GM23338 (cell line): ENCODE data around the gene CNMD. TPM values are rescaled to one million over a fixed set of nuclear protein-coding genes. Genes with fewer than 3 reads are reported as not detected.

Experiments used
- ATAC-seq: fragments of 200-7000 bp; cut with Tn5 transposase; 3 replicates; pipeline ENCODE4 v1.9.1; 2020
- DNase-seq: peaks from one replicate; pipeline ENCODE4 v3.0.0-alpha.2; 2015; ENCODE audit warnings: low spot score
- H2AFZ ChIP-seq: fragments of 200-600 bp; sonication (generic); 2 replicates; pipeline ENCODE4 v1.8.0; 2016; ENCODE audit warnings: antibody characterized with exemption, mild to moderate bottlenecking, moderate library complexity
- H3F3A ChIP-seq: fragments of 200-600 bp; sonication (generic); replicated peaks from 2 replicates; pipeline ENCODE4 v1.8.0; 2017; ENCODE audit warnings: antibody characterized with exemption, mixed run types, low read depth
- H3K27ac ChIP-seq: fragments of 200-600 bp; sonication (generic); 2 replicates; pipeline ENCODE4 v1.6.1; 2016; ENCODE audit warnings: low read depth
- H3K27me3 ChIP-seq: fragments of 200-600 bp; sonication (generic); 2 replicates; pipeline ENCODE4 v1.8.0; 2016; ENCODE audit warnings: mild to moderate bottlenecking, mixed run types, moderate library complexity; ENCODE audit not compliant: insufficient read depth
- H3K36me3 ChIP-seq: fragments of 200-600 bp; sonication (generic); 2 replicates; pipeline ENCODE4 v1.8.0; 2016; ENCODE audit warnings: mild to moderate bottlenecking; ENCODE audit not compliant: insufficient read depth
- H3K4me1 ChIP-seq: fragments of 200-600 bp; sonication (generic); 2 replicates; pipeline ENCODE4 v1.8.0; 2016; ENCODE audit warnings: mild to moderate bottlenecking, moderate library complexity; ENCODE audit not compliant: insufficient read depth
- H3K4me2 ChIP-seq: fragments of 200-600 bp; sonication (generic); 2 replicates; pipeline ENCODE4 v1.7.1; 2017; ENCODE audit warnings: mixed run types
- H3K4me3 ChIP-seq: fragments of 200-600 bp; sonication (generic); 2 replicates; pipeline ENCODE4 v1.6.1; 2016; ENCODE audit warnings: mixed run types
- H3K79me2 ChIP-seq: fragments of 200-600 bp; sonication (generic); replicated peaks from 2 replicates; pipeline ENCODE4 v1.8.0; 2017; ENCODE audit warnings: mild to moderate bottlenecking; ENCODE audit not compliant: insufficient read depth
- H3K9me2 ChIP-seq: fragments of 200-600 bp; sonication (generic); 2 replicates; pipeline ENCODE4 v1.8.0; 2017; ENCODE audit not compliant: insufficient read depth
- H4K20me1 ChIP-seq: fragments of 200-600 bp; sonication (generic); replicated peaks from 2 replicates; pipeline ENCODE4 v1.8.0; 2017; ENCODE audit warnings: mild to moderate bottlenecking; ENCODE audit not compliant: insufficient read depth
- H3K27ac Mint-ChIP-seq: 2 replicates; pipeline ENCODE4 v1.8.0; 2020; ENCODE audit warnings: inconsistent platforms, mild to moderate bottlenecking, moderate library complexity, mixed read lengths
- H3K27me3 Mint-ChIP-seq: 3 replicates; pipeline ENCODE4 v1.8.0; 2022; ENCODE audit warnings: low read depth, mild to moderate bottlenecking, moderate library complexity, mixed read lengths, inconsistent platforms; ENCODE audit not compliant: insufficient read depth, poor library complexity
- H3K36me3 Mint-ChIP-seq: 3 replicates; pipeline ENCODE4 v1.8.0; 2021; ENCODE audit warnings: low read depth, mild to moderate bottlenecking, inconsistent platforms, moderate library complexity, mixed read lengths
- H3K4me1 Mint-ChIP-seq: 3 replicates; pipeline ENCODE4 v1.8.0; 2020; ENCODE audit warnings: mild to moderate bottlenecking, inconsistent platforms, mixed read lengths
- H3K4me3 Mint-ChIP-seq: 3 replicates; pipeline ENCODE4 v1.8.0; 2021; ENCODE audit warnings: moderate library complexity, mild to moderate bottlenecking, inconsistent platforms, mixed read lengths
- H3K9me3 Mint-ChIP-seq: 3 replicates; pipeline ENCODE4 v1.8.0; 2020; ENCODE audit warnings: moderate library complexity, mild to moderate bottlenecking, inconsistent platforms, mixed read lengths
- CREB1 ChIP-seq: fragments of 250-450 bp; sonication (Bioruptor Pico); IDR thresholded peaks from 2 replicates; pipeline ENCODE4 v1.5.0; 2020; ENCODE audit warnings: low read depth, mild to moderate bottlenecking, moderate library complexity
- CTCF ChIP-seq, 2 experiments: fragments of 200-600 bp in 1 of 2; sonication (generic) in 1 of 2; conservative IDR thresholded peaks; 2 replicates each; pipeline versions ENCODE4 v1.5.1 to v1.6.1; 2016 to 2017; ENCODE audit warnings: antibody characterized with exemption in 2 of 2, low read depth in 2 of 2, mild to moderate bottlenecking in 2 of 2, moderate library complexity in 1 of 2
- NANOG ChIP-seq: IDR thresholded peaks from 2 replicates; pipeline ENCODE4 v1.6.1; 2016; ENCODE audit warnings: antibody characterized with exemption, borderline replicate concordance
- POLR2AphosphoS5 ChIP-seq: IDR thresholded peaks from 2 replicates; pipeline ENCODE4 v1.6.1; 2016; ENCODE audit warnings: antibody characterized with exemption, low read depth
- STAT1 ChIP-seq: IDR thresholded peaks from one replicate; pipeline ENCODE4 v1.6.1; 2016; ENCODE audit warnings: antibody characterized with exemption; ENCODE audit not compliant: unreplicated experiment
- ZNF114 ChIP-seq: fragments of 250-450 bp; sonication (Bioruptor Pico); IDR thresholded peaks from 2 replicates; pipeline ENCODE4 v1.5.0; 2020; ENCODE audit warnings: mild to moderate bottlenecking, moderate library complexity
- ZNF331 ChIP-seq: fragments of 250-450 bp; sonication (Bioruptor Pico); IDR thresholded peaks from 2 replicates; pipeline ENCODE4 v1.5.0; 2020; ENCODE audit warnings: low read depth, mild to moderate bottlenecking, moderate library complexity
- ZNF462 ChIP-seq: fragments of 250-450 bp; sonication (Bioruptor Pico); IDR thresholded peaks from 2 replicates; pipeline ENCODE4 v1.5.0; 2020; ENCODE audit warnings: mild to moderate bottlenecking, moderate library complexity
- polyA plus RNA-seq: library from polyadenylated mRNA; unstranded; fragments of >200 nt; fragmentation: Nextera tagmentation; extraction: Ambion mirVana; gene quantifications from 2 replicates; pipeline ENCODE4 v1.2.1, GENCODE V29; 2016
- total RNA-seq: library from RNA; depleted of rRNA; stranded (reverse); fragments of >200 nt; shearing (Covaris generic); gene quantifications from 2 replicates; pipeline ENCODE4 v1.2.3, GENCODE V29; 2014

CNMD gene
- total and polyA plus RNA-seq, 2 experiments from 2014 or later, result 141 to 207 TPM

GRCh38 chr13:52695856-52696255, 43.8 kb downstream of the CNMD start (continued):
- TF ChIP-seq ZNF462 (CRISPR knock-in tag) (no peak), ZNF331 (CRISPR knock-in tag) (no peak), CTCF (conservative IDR thresholded peaks at IDR 0.05; ENCODE audit: low read depth in 2 of 2) (no peak), STAT1 (no peak), POLR2AphosphoS5 (no peak), NANOG (no peak)

- ATAC-seq (no peak), DNase-seq (no peak)
- H3K36me3 ChIP-seq, result no peaks in the 10 kb centered on the region
- Mint-ChIP-seq H3K9me3 (no peaks in the 10 kb centered on the region), H3K27ac (no peak overlapping the region), H3K27me3 (no peaks in the 10 kb centered on the region), H3K4me3 (no peak overlapping the region), H3K4me1 (no peaks in the 10 kb centered on the region), H3K36me3 (peaks cover 50% of the 10 kb centered on the region)
- no peak overlapping the region for H3K4me3 ChIP-seq
- no peak overlapping the region for H3K27ac ChIP-seq
- H2AFZ ChIP-seq, result no peak overlapping the region
- no peaks in the 10 kb centered on the region for H3K27me3 ChIP-seq
- no peak overlapping the region for H3K4me2 ChIP-seq
- peaks cover 12% of the 10 kb centered on the region; the same call in 1 of the 2 replicates for H4K20me1 ChIP-seq
- H3K79me2 ChIP-seq, result 0 out of 2 replicates have a peak, but pooled peaks cover 15% of the 10 kb centered on the region
- H3K4me1 ChIP-seq, result no peaks in the 10 kb centered on the region
- no peaks in the 10 kb centered on the region for H3K9me2 ChIP-seq
- no peaks in the 10 kb centered on the region for H3F3A ChIP-seq
- no peak for TF ChIP-seq ZNF114 (CRISPR knock-in tag)
- TF ChIP-seq CTCF (conservative IDR thresholded peaks at IDR 0.05; ENCODE audit: low read depth in 2 of 2), result no peak
- TF ChIP-seq CREB1, result no peak
These were observed 53.2 kb downstream of the CNMD start for GRCh38 chr13:52686376-52686775.
